Right forelimb (tissue), 1 donor: ENCODE data around the gene CARMIL3.

Experiments used
- DNase-seq: peaks from one replicate; pipeline ENCODE4 v3.0.0-alpha.2; 2018

The CARMIL3 gene

GRCh38 chr14:24079491-24080141 is 27.8 kb downstream of the CARMIL3 start:
- DNase-seq: no peak

GRCh38 chr14:24080142-24080530 is 28.3 kb downstream of the CARMIL3 start:
- DNase-seq: no peak

- DNase-seq: no peak
Observed at GRCh38 chr14:24080888-24081738, 29.3 kb downstream of the CARMIL3 start.

GRCh38 chr14:24081739-24082211 is 30.0 kb downstream of the CARMIL3 start:
- DNase-seq: no peak

GRCh38 chr14:24082411-24083080 is 30.7 kb downstream of the CARMIL3 start:
- DNase-seq: no peak

GRCh38 chr14:24083462-24083861 is 31.7 kb downstream of the CARMIL3 start:
- no peak for DNase-seq

- DNase-seq: no peak
Observed at GRCh38 chr14:24084440-24084839, 32.6 kb downstream of the CARMIL3 start.

GRCh38 chr14:24085215-24085614 is 33.4 kb downstream of the CARMIL3 start:
- no peak for DNase-seq

- DNase-seq: no peak
Observed at GRCh38 chr14:24086193-24086955, 34.6 kb downstream of the CARMIL3 start.

- no peak for DNase-seq
Observed at GRCh38 chr14:24087004-24087403, 35.2 kb downstream of the CARMIL3 start.

- no peak for DNase-seq
Observed at GRCh38 chr14:24088095-24088494, 36.3 kb downstream of the CARMIL3 start.

- no peak for DNase-seq
Observed at GRCh38 chr14:24089890-24090289, 38.1 kb downstream of the CARMIL3 start.

GRCh38 chr14:24092110-24092504 is 40.3 kb downstream of the CARMIL3 start:
- no peak for DNase-seq

- DNase-seq: no peak
Observed at GRCh38 chr14:24092505-24093206, 40.8 kb downstream of the CARMIL3 start.

GRCh38 chr14:24093207-24093900 is 41.5 kb downstream of the CARMIL3 start:
- no peak for DNase-seq

- peak; percentile 87 for DNase-seq
Observed at GRCh38 chr14:24093901-24094840, 42.4 kb downstream of the CARMIL3 start, which contains the start of gene PCK2. Gene PCK2, plus strand, starts transcription at chr14:24094311. Its CDS starts 95 bp downstream, at chr14:24094406.

GRCh38 chr14:24094841-24095270 is 43.0 kb downstream of the CARMIL3 start:
- no peak for DNase-seq

GRCh38 chr14:24095271-24096068 is 43.7 kb downstream of the CARMIL3 start:
- DNase-seq: peak; percentile 51

GRCh38 chr14:24096545-24097181 is 44.9 kb downstream of the CARMIL3 start:
- DNase-seq: no peak
